Stimulated activated CD8-positive, alpha-beta memory T cell treated with anti-CD3 and anti-CD28 coated beads, Interleukin-2, amount 100 ng/mL, for 1 hour (primary cell): Measurements from ENCODE around the gene FTO.
"Not testable (repeated sequence)": the region's sequence is repeated elsewhere in the genome, so short reads cannot be mapped to it uniquely, and the experiment has no call there.

ENCODE experiments used
- DNase-seq, 2 donors: peaks; one replicate each; pipeline ENCODE4 v3.0.0-alpha.2; 2020; ENCODE audit warnings: low read depth in 2 of 2

FTO gene

DNA sequence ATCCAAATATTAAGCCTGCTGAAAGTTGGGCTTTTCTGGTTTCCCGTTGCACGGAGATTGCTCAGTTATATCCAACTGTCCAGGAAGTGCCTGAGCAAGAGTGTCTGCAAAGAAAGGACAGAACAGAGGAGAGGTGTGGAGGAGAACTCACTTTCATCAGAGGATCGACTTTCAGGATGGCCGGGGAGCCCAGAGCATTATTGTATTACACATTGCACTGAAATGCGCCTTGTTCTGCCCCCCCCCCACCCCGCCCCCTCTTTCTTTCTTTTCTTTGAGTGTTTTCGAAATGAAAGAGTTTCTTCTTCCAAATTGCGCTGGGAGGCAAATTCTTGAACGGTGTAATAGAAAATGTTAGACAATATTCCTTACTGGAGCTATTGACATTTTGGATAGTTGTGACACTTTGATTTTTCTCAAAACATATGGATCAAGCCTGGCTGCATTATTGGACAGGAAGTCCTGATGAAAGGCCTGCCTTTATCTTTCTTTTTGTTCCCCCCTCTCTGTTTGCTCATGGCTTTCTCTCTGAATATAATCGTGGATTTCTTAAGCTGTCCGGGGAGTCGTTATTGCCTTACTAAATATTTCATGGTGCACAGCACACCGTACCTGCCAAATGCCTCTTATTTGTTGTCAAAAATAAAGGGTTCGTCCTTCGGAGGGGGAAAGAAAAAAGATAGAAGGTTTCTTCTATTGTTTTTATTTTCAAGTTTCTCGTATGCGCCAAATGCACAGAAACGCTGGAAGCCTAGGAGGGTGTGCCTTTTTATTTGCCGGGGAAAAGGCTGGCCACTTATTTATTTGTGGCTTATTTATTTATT is 471.8 kb downstream of the FTO start:
- no peak for DNase-seq

DNA sequence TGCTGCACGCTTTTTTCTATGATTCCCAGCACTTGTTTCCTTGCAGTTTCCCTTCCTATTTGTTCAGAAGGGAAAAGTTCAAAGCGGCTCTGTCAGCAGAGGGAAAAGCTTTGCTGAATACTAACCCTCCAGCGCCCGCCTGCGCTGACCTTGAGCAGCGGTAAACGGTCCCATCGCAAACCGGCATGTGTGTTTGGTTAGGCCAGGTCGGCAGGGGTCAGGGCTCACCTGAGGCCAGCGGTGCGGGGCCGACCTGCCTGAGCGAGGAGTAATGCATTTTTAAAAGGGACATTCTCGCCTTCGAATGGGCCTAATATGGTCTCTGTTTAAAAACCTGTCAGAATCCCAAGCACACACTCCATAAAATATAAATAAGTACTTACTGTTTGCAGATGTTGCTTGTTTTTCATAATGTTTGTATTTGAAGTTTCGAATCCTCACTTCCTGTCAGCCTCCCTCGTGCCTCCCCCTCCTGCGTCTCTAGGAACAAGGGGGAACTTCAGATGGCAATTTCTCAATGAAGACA is 472.5 kb downstream of the FTO start:
- no peak for DNase-seq

DNA sequence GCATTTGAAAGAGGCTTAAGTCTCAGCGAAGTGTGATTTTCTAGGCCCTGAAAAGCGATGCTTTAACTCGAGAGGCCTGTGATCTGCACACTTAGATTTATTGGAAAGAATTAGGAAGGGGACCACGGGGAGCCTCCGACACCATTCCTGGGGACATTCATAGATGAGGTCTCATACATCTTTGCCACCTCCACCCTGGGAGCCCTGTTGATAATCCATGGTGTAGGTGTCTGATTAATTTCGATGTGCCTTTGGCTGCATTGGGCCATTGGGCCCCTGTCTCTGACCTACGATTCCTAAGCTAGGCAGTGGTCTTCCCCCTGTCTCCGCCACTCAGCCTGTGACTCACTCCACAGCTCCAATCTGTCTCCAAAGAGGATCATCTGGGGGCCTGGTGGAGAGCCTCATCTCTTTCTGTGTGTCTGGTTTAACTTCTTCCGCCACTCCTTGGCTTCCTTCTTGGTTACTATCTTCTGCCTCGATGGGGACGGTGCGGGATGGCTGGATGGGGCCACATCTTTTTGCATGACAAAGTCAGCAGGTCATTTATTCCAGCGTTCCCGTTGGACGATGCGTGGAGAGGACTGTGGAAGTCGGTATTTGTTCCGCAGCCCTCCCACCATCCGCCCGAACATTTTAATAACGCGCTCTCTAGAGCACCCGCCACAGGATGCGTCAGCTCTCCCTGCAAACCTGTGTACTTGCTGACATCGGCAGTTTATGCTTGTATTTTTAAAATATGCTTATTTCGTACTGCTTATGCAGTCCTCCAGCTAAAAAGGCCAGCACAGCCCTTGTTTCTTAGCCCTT is 473.3 kb downstream of the FTO start:
- DNase-seq: no peak

DNA sequence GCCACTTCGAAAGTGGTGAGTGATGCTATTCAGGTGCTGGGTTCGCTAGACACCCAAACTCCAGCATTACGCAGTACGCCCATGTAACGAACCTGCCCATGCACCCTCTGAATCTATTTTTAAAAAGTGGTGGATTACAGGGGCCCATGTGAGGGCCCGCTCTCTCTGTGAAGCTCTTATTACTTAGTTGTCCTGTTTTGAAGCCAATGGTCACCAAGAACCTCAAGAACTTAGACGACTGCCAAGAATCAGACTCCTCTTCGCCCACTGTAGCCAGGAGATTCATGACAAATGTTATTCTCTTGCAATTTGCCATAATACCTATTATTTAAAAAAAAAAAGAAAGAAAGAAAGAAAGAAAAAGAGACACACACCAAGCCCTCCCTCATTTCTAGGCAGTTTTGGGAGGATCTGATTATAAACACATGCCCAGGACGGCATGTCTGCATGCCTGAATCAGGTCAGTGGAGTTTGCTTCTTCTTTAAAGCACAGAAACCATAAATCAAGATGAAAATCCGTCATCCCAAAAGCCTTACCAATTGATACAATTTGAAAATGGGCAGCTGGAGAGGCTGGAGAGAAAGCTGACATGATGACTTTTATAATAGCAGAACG is 474.0 kb downstream of the FTO start:
- no peak for DNase-seq

DNA sequence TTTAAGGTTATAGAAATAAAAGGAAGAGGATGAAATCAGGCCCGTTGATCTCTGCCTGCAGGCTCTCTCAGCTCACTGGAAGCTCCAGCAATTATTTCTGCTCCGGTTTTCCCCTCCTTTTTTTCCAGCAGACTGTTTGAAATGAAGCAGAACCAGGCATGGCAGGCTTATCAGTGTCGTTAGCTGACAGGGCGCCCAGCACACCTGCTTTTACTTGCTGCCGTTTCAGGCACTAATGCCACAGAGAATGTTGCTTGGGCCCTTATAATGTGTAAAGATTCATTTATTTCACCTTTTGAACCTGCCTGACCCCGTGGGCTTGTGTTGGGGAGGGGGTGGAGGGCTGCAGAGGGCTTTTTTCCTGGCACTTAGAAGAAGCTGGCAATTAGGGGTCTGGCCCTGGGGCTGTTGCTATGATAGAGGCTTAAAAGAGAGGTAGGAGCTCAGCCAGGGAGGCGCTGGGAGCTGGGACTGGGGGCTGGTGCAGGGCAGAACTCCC is 474.6 kb downstream of the FTO start:
- DNase-seq: no peak

DNA sequence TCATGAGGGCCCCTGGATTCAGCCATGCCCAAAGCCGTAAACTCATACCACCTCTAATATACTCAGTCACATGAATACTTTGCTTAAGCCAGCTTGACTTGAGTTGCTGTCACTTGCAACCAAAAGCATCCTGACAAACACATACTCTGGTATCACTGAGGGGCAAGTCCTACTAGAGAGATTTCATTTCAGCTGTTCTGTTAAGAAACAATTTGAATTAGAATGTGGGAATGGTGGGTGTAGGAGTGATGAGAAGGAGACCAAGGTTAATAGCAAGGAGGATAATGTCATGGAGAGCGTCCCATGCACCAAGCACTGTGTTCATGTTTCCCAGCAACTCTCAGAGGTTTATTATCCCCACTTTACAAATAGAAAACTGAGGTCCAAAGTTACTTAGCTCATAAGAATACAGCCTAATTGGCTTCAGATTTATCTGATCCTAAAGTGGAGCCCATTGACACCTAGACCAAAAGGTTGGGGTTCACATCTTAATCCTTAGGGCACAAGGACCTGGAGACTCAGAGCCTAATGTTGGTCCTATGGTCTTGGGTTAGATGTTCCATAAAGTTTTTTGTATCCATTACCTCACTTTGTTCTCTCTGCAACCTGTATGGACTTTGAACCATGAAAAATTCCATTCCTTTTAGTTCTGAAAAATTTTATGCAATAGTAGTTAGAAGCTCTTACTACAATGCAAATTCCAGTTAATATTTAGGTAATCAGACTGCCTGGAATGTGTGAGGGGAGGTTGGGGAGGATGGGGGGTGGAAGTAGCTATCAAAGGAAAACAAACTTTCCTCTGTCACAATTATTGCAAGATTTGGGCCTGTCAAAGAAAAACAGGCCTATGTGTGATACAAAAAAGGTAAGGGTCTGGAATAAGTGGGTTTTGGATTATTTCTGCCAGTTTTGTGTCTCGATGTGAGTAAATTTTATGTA is 476.7 kb downstream of the FTO start:
- DNase-seq: no peak

DNA sequence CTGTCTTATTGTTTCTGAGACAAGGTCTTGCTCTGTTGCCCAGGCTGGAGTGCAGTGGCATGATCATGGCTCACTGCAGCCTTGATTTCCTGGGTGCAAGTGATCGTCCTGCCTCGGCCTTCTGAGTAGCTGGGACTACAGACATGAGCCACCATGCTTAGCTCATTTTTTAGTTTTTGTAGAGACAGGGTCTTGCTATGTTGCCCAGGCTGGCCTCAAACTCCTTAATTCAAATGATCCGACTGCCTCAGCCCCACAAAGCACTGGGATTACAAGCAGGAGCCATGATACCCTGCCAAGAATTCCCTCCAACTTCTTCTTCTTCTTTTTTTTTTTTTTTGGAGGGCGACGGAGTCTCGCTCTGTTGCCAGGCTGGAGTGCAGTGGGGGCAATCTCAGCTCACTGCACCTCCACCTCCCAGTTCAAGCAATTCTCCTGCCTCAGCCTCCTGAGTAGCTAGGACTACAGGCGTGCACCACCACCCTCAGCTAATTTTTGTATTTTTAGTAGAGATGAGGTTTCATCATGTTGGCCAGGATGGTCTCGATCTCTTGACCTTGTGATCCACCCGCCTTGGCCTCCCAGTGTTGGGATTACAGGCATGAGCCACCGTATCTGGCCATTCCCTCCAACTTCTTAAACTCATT is 477.9 kb downstream of the FTO start:
- not testable (repeated sequence) for DNase-seq

DNA sequence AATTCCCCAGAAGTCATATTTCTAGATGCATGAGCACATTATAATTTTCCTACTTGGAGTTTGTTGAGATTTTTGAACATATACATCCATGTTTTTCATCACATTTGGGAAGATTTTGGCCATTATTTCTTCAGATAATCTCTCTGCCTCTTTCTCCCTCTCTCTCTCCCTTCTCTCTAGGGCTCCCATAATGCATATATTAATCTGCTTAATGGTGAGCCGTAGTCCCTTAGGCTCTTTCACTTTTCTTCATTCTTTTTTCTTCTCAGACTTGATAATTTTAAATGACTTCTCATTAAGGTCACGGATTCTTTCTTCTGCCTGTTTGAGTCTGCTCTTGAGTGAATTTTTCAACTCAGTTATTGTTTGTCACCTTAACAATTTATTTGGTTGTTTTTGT is 481.1 kb downstream of the FTO start:
- no peak for DNase-seq

DNA sequence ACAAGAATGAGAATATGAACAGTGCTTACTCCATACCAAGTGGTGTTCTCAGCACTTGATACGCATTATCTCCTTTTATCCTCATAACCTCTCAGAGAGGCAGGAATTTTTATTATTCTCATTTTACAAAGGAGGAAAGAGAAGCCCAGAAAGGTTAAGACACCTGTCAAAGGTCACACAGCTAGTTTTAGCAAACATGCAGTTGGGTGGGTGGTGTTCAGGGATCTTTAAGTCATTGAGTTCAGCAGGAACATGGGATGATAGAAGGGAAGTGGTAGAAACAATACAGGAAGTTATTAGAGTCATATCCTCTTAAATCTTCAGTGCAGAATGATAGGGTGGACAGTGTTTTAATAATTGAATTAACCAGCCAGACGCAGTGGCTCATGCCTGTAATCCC is 487.2 kb downstream of the FTO start:
- DNase-seq: no peak

DNA sequence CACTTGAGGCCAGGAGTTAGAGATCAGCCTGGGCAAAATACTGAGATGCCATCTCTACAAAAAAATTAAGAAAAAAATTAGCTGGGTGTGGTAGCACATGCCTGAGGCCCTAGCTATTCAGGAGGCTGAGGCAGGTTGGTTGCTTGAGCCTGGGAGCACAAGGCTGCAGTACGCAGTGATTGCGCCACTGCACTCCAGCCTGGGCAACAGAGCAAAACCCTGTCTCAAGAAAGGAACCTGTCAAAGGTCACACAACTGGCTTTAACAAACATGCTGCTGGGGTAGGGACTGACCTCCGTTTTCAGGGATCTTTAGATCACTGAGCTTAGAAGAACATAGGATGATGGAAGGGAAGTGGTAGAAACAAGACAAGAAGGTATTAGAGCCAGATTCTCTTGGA is 487.6 kb downstream of the FTO start:
- no peak for DNase-seq

DNA sequence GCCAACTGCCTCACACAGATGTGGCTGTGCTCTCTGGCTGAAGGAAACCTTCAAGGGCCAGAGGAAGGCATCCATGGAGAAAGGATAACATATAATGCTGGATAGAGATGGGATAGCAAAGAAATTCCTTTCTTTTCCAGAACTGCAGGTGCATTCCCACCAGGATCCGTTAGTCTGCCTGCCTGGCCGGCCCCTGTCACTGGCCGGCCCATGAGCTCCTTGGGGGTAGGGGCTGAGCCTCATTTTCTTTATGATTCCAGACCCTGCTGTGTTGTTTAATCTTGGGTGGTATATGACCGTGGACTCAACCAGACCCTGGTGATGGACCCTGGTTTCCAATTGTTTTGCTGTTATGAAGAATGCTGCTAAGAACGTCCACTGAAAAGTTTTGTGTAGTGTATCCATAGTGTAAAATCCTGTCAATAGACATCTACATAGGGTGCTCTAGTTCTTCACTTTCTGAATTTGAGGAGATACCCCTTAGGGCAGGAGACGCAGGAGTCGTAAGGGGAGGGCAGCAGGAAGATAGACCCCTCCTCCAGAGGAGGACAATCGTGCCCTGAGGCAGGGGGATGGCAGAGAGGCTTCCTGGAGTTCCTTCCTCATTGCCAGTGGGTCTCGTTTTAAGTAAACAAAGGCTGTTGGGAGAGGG is 489.2 kb downstream of the FTO start:
- no peak for DNase-seq

DNA sequence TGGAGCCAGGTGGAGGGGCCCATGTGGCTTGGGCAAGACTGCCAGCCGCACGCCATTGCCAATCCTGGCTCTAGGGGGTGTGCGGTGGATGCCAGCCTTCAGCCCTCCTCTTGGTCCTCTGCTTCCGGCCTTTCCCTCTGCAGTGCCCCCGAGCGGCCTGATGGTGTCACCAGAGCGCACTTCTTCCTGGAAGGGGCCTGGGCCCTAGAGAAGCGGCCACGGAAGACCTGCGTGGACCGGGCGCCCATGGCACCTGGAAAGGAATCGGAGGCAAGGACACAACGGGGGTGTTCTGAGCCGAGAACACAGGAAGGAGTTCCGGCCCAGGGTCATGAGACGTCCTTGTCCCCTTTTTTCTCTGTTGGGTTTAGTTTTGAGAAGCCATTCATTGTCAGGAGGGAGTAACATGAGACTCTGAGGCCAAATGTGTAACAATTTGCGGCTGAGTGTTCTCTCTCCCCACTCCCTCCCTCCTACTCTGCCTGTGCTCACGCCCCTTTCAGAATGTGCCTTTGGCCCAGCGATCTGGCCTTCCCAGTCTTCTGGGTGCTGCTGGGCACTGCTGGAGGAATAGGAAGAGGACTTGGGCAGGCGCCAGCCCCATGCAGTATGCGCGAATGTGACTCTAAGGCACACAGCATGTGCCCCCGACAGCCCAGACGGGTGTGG is 489.8 kb downstream of the FTO start:
- DNase-seq: no peak

DNA sequence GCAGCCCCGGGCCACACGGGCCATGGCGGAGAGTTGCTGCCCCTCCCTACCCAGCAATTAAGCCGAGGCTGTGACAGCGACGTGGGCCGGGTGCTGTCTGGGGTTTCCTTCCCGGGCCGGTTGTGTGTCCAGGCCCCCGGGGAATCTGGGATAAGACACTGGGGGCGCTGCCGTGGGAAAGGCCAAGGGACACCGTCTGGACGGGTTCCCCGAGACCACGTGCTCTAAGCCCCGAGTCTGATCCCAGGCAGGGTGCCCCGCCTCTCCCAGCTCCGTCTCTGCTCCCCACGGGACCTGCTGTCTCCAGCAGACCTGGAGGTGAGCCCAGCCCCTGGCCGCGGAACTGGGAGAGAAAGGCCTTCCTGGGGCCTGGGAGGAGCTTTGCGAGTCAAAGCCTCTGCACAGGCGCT is 490.4 kb downstream of the FTO start:
- no peak for DNase-seq

DNA sequence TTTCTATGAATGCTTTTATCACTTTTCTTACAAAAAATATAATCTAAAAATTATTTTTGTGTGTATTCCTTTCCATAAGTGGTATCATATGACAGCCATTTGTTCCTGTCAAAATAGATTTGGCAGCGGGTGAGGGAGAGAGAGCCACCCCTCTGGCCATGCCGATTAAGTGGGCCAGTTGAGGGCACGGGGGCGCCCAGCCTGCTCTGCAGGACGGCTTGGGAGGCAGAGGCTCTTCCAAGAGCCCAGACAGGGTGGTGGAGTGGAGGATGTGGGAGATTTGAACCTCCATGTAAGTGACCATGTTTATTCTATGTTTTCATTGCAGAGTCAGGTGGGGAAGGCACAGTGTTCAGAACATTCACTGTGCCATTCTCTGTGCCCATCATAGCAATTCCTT is 493.8 kb downstream of the FTO start:
- no peak for DNase-seq

DNA sequence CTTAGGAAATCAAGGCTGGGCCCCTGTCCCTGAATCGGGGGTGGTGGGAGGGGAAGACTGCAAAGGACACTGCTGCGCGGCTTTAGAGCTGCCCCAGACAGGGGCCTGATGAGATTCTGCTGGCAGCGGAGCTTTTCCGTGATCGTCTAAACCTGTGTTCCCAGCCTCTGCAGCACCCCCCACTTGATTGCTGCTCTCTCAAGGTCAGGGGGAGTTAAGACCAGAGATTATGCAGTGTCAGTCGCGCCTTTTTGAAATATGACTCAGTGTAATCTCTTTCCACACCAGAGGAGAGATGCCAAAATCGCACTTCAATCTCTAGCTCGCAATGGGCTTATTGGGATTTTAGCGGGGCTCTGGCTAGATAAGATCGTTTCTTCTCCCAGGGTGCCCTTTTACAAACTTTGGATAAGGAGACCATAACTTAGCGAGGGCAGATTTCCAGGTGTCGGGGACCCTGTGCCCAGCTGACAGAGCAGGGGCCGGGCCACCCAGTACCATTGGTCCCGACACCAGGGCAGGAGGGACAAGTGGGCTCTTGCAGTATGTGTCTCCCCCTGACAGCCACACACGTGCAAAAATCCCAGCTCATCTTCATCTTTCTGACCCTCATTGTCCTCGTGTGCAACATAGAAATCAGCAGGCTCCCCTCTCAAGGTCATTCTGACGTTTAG is 495.7 kb downstream of the FTO start:
- no peak for DNase-seq

DNA sequence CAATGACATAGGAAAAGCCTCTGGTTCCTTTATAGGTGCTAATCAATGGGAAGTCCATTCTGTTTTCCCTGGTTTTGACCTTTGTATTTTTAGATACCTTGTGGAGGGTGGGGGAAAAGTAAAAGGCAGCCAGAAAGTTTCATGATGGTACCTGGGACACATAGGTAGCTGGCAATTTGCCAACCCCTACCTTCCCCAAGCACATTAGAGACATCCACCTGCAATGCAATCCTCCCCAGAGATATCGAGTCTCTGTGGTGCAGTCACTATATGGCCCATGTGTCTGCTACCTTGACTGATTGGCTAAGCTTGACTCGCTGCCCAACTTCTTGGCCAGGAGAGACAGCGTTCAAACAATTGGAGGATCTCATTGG is 496.2 kb downstream of the FTO start:
- no peak for DNase-seq

DNA sequence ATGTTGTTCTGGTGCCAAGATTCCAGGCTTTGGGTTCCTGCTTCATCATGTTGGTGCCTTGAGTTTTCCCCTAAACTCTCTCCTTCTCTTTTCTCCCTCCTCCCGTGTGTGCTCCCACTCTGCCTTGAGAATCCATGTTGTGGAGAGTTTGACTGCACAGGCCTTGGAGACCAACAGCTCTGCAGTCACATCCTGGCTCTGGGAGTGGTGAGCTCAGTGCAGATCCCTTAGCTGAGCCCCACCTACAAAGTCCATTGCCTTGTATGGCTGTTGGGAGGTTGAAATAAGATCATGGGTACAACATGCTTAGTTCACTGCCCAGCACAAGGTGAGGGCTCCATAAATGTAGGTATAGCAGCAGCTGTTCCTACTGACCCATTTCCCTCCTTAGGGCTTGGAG is 496.8 kb downstream of the FTO start:
- DNase-seq: no peak

DNA sequence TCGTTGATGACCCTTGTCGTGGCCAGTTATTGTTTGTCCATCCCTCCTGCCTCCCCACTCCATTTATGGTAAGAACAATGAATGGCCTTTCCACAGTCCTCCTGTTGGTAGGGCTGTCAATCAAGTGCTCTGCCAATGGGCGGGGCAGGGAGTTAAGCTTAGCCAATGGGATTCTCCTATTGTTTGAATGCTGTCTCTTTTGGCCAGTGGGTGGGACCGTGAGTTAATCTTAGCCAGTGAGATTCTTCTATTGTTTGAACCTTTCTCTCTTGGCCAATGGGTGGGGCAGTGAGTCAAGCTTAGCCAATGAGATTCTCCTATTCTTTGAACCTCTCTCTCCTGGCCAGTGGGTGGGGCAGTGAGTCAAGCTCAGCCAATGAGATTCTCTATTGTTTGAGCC is 497.2 kb downstream of the FTO start:
- no peak for DNase-seq
